Measurements from ENCODE around the gene DDX49. TPM values are rescaled to one million over a fixed set of nuclear protein-coding genes. Genes with fewer than 3 reads are reported as not detected.

The DDX49 gene
- total RNA-seq, 2 experiments from 2014 or later: 47.9 to 49.7 TPM

- CTCF ChIA-PET: no interaction called here
- peaks cover 38% of the 10 kb centered on the region for H3K27me3 Mint-ChIP-seq
- POLR2A ChIA-PET: no interaction called here
These were observed 22.3 kb downstream of the DDX49 start for GRCh38 chr19:18941628-18942354.

GRCh38 chr19:18942692-18943091, 23.2 kb downstream of the DDX49 start:
- intact Hi-C loops (cut with DNase I, micrococcal nuclease): loop anchor here in 1 of 2 experiments (5.0 kb wide), 1 partner anchor 490 kb away; no protein-coding TSS in a partner anchor
- ATAC-seq (ENCODE audit: poor library complexity): no peak
- no peak for DNase-seq
- Mint-ChIP-seq H3K4me1 (ENCODE audit: low read depth) (peaks cover 9% of the 10 kb centered on the region), H3K9me3 (no peaks in the 10 kb centered on the region), H3K27me3 (peaks cover 38% of the 10 kb centered on the region), H3K27ac (no peak overlapping the region), H3K36me3 (ENCODE audit: low read depth) (no peaks in the 10 kb centered on the region), H3K4me3 (peak overlapping the region; percentile 45)
- TF ChIP-seq, protein P1, sequence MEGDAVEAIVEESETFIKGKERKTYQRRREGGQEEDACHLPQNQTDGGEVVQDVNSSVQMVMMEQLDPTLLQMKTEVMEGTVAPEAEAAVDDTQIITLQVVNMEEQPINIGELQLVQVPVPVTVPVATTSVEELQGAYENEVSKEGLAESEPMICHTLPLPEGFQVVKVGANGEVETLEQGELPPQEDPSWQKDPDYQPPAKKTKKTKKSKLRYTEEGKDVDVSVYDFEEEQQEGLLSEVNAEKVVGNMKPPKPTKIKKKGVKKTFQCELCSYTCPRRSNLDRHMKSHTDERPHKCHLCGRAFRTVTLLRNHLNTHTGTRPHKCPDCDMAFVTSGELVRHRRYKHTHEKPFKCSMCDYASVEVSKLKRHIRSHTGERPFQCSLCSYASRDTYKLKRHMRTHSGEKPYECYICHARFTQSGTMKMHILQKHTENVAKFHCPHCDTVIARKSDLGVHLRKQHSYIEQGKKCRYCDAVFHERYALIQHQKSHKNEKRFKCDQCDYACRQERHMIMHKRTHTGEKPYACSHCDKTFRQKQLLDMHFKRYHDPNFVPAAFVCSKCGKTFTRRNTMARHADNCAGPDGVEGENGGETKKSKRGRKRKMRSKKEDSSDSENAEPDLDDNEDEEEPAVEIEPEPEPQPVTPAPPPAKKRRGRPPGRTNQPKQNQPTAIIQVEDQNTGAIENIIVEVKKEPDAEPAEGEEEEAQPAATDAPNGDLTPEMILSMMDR (IDR thresholded peaks at IDR 0.05): no peak
- Histone ChIP-seq H3K9me3 (ENCODE audit: control insufficient read depth in 1 of 2, insufficient read depth in 1 of 2, low read length in 2 of 2) (peaks cover 0 to 7% of the 10 kb centered on the region in 2 experiments), H3K27me3 (ENCODE audit: control insufficient read depth in 1 of 2, insufficient read depth in 2 of 2, low read length in 2 of 2) (peaks cover 16 to 22% of the 10 kb centered on the region in 2 experiments), H3K36me3 (ENCODE audit: insufficient read depth, low read length) (no peaks in the 10 kb centered on the region), H3K4me3 (ENCODE audit: low read length) (no peak overlapping the region), H3K27ac (ENCODE audit: low read depth in 1 of 2, low read length in 2 of 2) (no peak overlapping the region), H3K4me1 (ENCODE audit: insufficient read depth, low read length) (peaks cover 28% of the 10 kb centered on the region)
- POLR2A ChIA-PET: no interaction called here
- CTCF ChIA-PET: no interaction called here

More at GRCh38 chr19:18941628-18942354, 22.3 kb downstream of the DDX49 start:
- Histone ChIP-seq H3K4me1 (ENCODE audit: insufficient read depth, low read length) (peaks cover 24% of the 10 kb centered on the region), H3K4me3 (ENCODE audit: low read length) (no peak overlapping the region), H3K27me3 (ENCODE audit: control insufficient read depth in 1 of 2, insufficient read depth in 2 of 2, low read length in 2 of 2) (peaks cover 16 to 22% of the 10 kb centered on the region in 2 experiments), H3K9me3 (ENCODE audit: control insufficient read depth in 1 of 2, insufficient read depth in 1 of 2, low read length in 2 of 2) (peaks cover 0 to 7% of the 10 kb centered on the region in 2 experiments), H3K27ac (ENCODE audit: low read depth in 1 of 2, low read length in 2 of 2) (no peak overlapping the region), H3K36me3 (ENCODE audit: insufficient read depth, low read length) (no peaks in the 10 kb centered on the region)
- Mint-ChIP-seq H3K27ac (no peak overlapping the region), H3K9me3 (no peaks in the 10 kb centered on the region), H3K4me3 (peak overlapping the region; percentile 60), H3K4me1 (ENCODE audit: low read depth) (peaks cover 9% of the 10 kb centered on the region), H3K36me3 (ENCODE audit: low read depth) (no peaks in the 10 kb centered on the region)
- TF ChIP-seq, protein P1 (IDR thresholded peaks at IDR 0.05): no peak
- DNase-seq (peak in 1 of 14 experiments; percentile 43), ATAC-seq (ENCODE audit: poor library complexity) (no peak)
- intact Hi-C loops (cut with DNase I, micrococcal nuclease): loop anchor here in 1 of 2 experiments (2.0 to 5.0 kb wide), 2 partner anchors 21 to 489 kb away; no protein-coding TSS in a partner anchor

- Histone ChIP-seq H3K4me3 (ENCODE audit: low read length) (no peak overlapping the region), H3K4me1 (ENCODE audit: insufficient read depth, low read length) (peaks cover 34% of the 10 kb centered on the region), H3K9me3 (ENCODE audit: control insufficient read depth in 1 of 2, insufficient read depth in 1 of 2, low read length in 2 of 2) (peaks cover 0 to 9% of the 10 kb centered on the region in 2 experiments), H3K36me3 (ENCODE audit: insufficient read depth, low read length) (no peaks in the 10 kb centered on the region), H3K27ac (ENCODE audit: low read depth in 1 of 2, low read length in 2 of 2) (no peak overlapping the region), H3K27me3 (ENCODE audit: control insufficient read depth in 1 of 2, insufficient read depth in 2 of 2, low read length in 2 of 2) (peaks cover 16 to 22% of the 10 kb centered on the region in 2 experiments)
- Mint-ChIP-seq H3K4me3 (no peak overlapping the region), H3K4me1 (ENCODE audit: low read depth) (peaks cover 9% of the 10 kb centered on the region), H3K9me3 (no peaks in the 10 kb centered on the region), H3K27ac (no peak overlapping the region), H3K27me3 (peaks cover 44% of the 10 kb centered on the region), H3K36me3 (ENCODE audit: low read depth) (no peaks in the 10 kb centered on the region)
- ChIA-PET POLR2A (no interaction called here), CTCF (no interaction called here)
- ATAC-seq (ENCODE audit: poor library complexity): no peak
- intact Hi-C loops (cut with DNase I, micrococcal nuclease): loop anchor here in 1 of 2 experiments (5.0 kb wide), 1 partner anchor 491 kb away; no protein-coding TSS in a partner anchor
- TF ChIP-seq, protein P1 (IDR thresholded peaks at IDR 0.05): no peak
- DNase-seq: no peak
These were observed 23.9 kb downstream of the DDX49 start for GRCh38 chr19:18943465-18943864.

All from CD4-positive, alpha-beta T cell (primary cell).